PFSK-1 (cell line): ENCODE measurements around the gene IGSF8.

Source experiments
- FOXP2 ChIP-seq: optimal IDR thresholded peaks from 2 replicates; pipeline ENCODE3; 2011; ENCODE audit warnings: borderline replicate concordance, control low read depth, inconsistent platforms; ENCODE audit not compliant: insufficient read depth; ENCODE audit errors: extremely low read length, extremely low read depth
- POLR2AphosphoS5 ChIP-seq: IDR thresholded peaks from 2 replicates; pipeline ENCODE4 v1.6.1; 2012; ENCODE audit warnings: low read depth, mild to moderate bottlenecking, control low read depth, low read length, moderate library complexity
- SIN3A ChIP-seq: IDR thresholded peaks from 2 replicates; pipeline ENCODE4 v1.6.1; 2012; ENCODE audit warnings: mild to moderate bottlenecking, low read length, moderate library complexity, borderline replicate concordance; ENCODE audit not compliant: insufficient read depth
- TAF1 ChIP-seq: IDR thresholded peaks from 2 replicates; pipeline ENCODE4 v1.6.1; 2012; ENCODE audit warnings: low read length, control low read depth, borderline replicate concordance; ENCODE audit not compliant: insufficient read depth
- TF ChIP-seq, protein P1 (sequence below), 2 experiments: IDR thresholded peaks; 2 replicates each; pipeline versions ENCODE4 v1.6.1 to v1.8.0; 2011 to 2012; ENCODE audit warnings: low read depth in 2 of 2, low read length in 2 of 2, control low read depth in 1 of 2, inconsistent platforms in 1 of 2, mild to moderate bottlenecking in 1 of 2, moderate library complexity in 1 of 2; ENCODE audit not compliant: insufficient read depth in 1 of 2

DNA sequence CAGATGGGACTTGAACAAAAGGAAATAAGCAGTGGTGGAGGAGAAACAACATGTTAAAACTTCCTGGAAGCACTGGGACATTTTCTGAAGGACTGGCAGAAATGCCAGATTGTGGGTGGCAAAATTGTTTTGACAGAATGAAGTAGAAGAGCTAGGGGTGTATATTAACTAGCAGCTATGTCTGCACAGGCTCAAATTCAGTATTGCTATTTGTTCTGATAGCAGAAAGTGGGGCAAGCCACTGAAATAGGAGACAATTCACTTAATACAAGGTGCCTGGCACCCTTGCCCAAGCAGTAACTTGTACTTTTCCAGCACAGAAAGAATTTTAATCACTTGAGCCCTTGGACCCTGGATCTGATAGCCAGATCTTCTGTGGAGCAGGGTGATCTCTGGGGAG is 54.9 kb downstream of the IGSF8 start:
- no peak for TF ChIP-seq POLR2AphosphoS5
- TF ChIP-seq TAF1, result no peak
- no peak for TF ChIP-seq SIN3A
- TF ChIP-seq, protein P1, sequence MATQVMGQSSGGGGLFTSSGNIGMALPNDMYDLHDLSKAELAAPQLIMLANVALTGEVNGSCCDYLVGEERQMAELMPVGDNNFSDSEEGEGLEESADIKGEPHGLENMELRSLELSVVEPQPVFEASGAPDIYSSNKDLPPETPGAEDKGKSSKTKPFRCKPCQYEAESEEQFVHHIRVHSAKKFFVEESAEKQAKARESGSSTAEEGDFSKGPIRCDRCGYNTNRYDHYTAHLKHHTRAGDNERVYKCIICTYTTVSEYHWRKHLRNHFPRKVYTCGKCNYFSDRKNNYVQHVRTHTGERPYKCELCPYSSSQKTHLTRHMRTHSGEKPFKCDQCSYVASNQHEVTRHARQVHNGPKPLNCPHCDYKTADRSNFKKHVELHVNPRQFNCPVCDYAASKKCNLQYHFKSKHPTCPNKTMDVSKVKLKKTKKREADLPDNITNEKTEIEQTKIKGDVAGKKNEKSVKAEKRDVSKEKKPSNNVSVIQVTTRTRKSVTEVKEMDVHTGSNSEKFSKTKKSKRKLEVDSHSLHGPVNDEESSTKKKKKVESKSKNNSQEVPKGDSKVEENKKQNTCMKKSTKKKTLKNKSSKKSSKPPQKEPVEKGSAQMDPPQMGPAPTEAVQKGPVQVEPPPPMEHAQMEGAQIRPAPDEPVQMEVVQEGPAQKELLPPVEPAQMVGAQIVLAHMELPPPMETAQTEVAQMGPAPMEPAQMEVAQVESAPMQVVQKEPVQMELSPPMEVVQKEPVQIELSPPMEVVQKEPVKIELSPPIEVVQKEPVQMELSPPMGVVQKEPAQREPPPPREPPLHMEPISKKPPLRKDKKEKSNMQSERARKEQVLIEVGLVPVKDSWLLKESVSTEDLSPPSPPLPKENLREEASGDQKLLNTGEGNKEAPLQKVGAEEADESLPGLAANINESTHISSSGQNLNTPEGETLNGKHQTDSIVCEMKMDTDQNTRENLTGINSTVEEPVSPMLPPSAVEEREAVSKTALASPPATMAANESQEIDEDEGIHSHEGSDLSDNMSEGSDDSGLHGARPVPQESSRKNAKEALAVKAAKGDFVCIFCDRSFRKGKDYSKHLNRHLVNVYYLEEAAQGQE (IDR thresholded peaks at IDR 0.05; ENCODE audit: insufficient read depth in 1 of 2, low read depth in 2 of 2, low read length in 2 of 2), result no peak
- no peak for TF ChIP-seq FOXP2
